Endothelial cell of umbilical vein (primary cell): ENCODE data around the gene OPA1.

ENCODE experiments used
- CTCF ChIP-seq, 2 donors: IDR thresholded peaks; 1 replicate in 1 of 2; 2 replicates in 1 of 2; pipeline ENCODE4 v1.5.1; 2011; ENCODE audit warnings: low read length in 2 of 2, mild to moderate bottlenecking in 2 of 2, moderate library complexity in 2 of 2, control low read depth in 1 of 2, inconsistent platforms in 1 of 2, low read depth in 1 of 2; ENCODE audit not compliant: insufficient read depth in 1 of 2; ENCODE audit errors: extremely low read depth in 1 of 2
- EZH2 ChIP-seq: IDR thresholded peaks from 2 replicates; pipeline ENCODE4 v1.6.1; 2012; ENCODE audit warnings: borderline replicate concordance, low read depth, mild to moderate bottlenecking, moderate library complexity, low read length, inconsistent platforms; ENCODE audit not compliant: severe bottlenecking
- GATA2 ChIP-seq: IDR thresholded peaks from 2 replicates; pipeline ENCODE4 v1.7.0; 2011; ENCODE audit warnings: low read depth, mild to moderate bottlenecking, moderate library complexity, mixed read lengths, low read length; ENCODE audit not compliant: insufficient read length, insufficient read depth
- JUN ChIP-seq: IDR thresholded peaks from 2 replicates; pipeline ENCODE4 v1.6.1; 2011; ENCODE audit warnings: borderline replicate concordance, low read depth; ENCODE audit not compliant: insufficient read length, insufficient read depth
- MAX ChIP-seq: IDR thresholded peaks from 2 replicates; pipeline ENCODE4 v1.6.1; 2011; ENCODE audit not compliant: insufficient read depth, insufficient read length
- POLR2AphosphoS5 ChIP-seq: IDR thresholded peaks from 2 replicates; pipeline ENCODE4 v1.6.1; 2012; ENCODE audit warnings: low read depth, mild to moderate bottlenecking, control low read depth, low read length, moderate library complexity; ENCODE audit not compliant: insufficient read depth

GRCh38 chr3:193674714-193675113, 81.7 kb downstream of the OPA1 start:
- TF ChIP-seq MAX (no peak), CTCF (IDR thresholded peaks at IDR 0.05; ENCODE audit: extremely low read depth in 1 of 2, insufficient read depth in 1 of 2, low read depth in 1 of 2, low read length in 2 of 2) (no peak), EZH2 (no peak), GATA2 (no peak), JUN (no peak), POLR2AphosphoS5 (no peak)
